Right lobe of liver (tissue), 4 donors: Measurements from ENCODE around the gene RAPGEF2.

ENCODE experiments used
- CTCF ChIP-seq, 4 donors: fragments of 200-600 bp in 3 of 4; fragments of 450-650 bp in 1 of 4; IDR thresholded peaks; one replicate each; pipeline versions ENCODE4 v1.5.1 to v1.8.0; 2016 to 2022; ENCODE audit warnings: antibody characterized with exemption in 4 of 4, mild to moderate bottlenecking in 2 of 4
- POLR2A ChIP-seq: fragments of 450-650 bp; IDR thresholded peaks from one replicate; pipeline ENCODE4 v1.6.1; 2017; ENCODE audit warnings: antibody characterized with exemption, mild to moderate bottlenecking
- donor health status: DM: no; HTN: no; CAD: no.
- donor health status: DM: no; HTN: no; CAD: no.
- donor health status: DM: no; HTN: yes; CAD: no.

- TF ChIP-seq CTCF (IDR thresholded peaks at IDR 0.05) (no peak), POLR2A (no peak)
Observed at GRCh38 chr4:159398236-159398638, 295.4 kb downstream of the RAPGEF2 start.
